ENCODE measurements around the gene BRMS1L. TPM values are rescaled to one million over a fixed set of nuclear protein-coding genes. Genes with fewer than 3 reads are reported as not detected.
A peak's percentile ranks its signal among the peaks of the same experiment; 100 is the strongest.

The BRMS1L gene
- total and polyA plus RNA-seq, 9 of the 15 experiments (the other 6 are each of a cell fraction or from before 2014, with no cell fraction given): 1.2 to 4.7 (median 3.3) TPM

- TF ChIP-seq PCBP1 (IDR thresholded peaks at IDR 0.05; ENCODE audit: low read depth, low read length, poor library complexity, severe bottlenecking) (no peak), TRIM24 (IDR thresholded peaks at IDR 0.05) (no peak), PTRF (tag; IDR thresholded peaks at IDR 0.05) (no peak), SIN3B (IDR thresholded peaks at IDR 0.05; ENCODE audit: low read depth) (no peak; the same call in 1 of the 2 replicates), GMEB1 (CRISPR knock-in tag; IDR thresholded peaks at IDR 0.05) (no peak), CBFB (CRISPR knock-in tag; IDR thresholded peaks at IDR 0.05) (no peak), NONO (IDR thresholded peaks at IDR 0.05; ENCODE audit: low read depth in 2 of 2, low read length in 1 of 2) (0 out of 4 replicates have a peak, but pooled peaks of 1 of the 2 experiments have one; percentile 25), POLR2AphosphoS2 (IDR thresholded peaks at IDR 0.05; ENCODE audit: low read length) (no peak), IFI16 (CRISPR knock-in tag; IDR thresholded peaks at IDR 0.05) (no peak), CAMTA2 (CRISPR knock-in tag; conservative IDR thresholded peaks at IDR 0.05) (no peak), CBFA2T3 (IDR thresholded peaks at IDR 0.05) (no peak), HNRNPH1 (optimal IDR thresholded peaks at IDR 0.05; ENCODE audit: low read depth, low read length) (no peak), ZNF431 (CRISPR knock-in tag; IDR thresholded peaks at IDR 0.05) (no peak), RBM14 (IDR thresholded peaks at IDR 0.05; ENCODE audit: borderline replicate concordance, insufficient read depth, low read depth, low read length) (no peak), CTBP1 (IDR thresholded peaks at IDR 0.05; ENCODE audit: borderline replicate concordance) (peak; percentile 81), MBD2 (IDR thresholded peaks at IDR 0.05; ENCODE audit: borderline replicate concordance, low read depth) (peak; percentile 68; the same call in 1 of the 2 replicates), PCBP2 (IDR thresholded peaks at IDR 0.05; ENCODE audit: low read depth, low read length, poor library complexity, severe bottlenecking) (no peak), RFX5 (IDR thresholded peaks at IDR 0.05; ENCODE audit: low read depth, low read length) (no peak), NELFE (IDR thresholded peaks at IDR 0.05; ENCODE audit: insufficient read depth, insufficient read length) (no peak), CCAR2 (IDR thresholded peaks at IDR 0.05; ENCODE audit: low read depth, low read length) (no peak), ZNF561 (CRISPR knock-in tag; conservative IDR thresholded peaks at IDR 0.05) (no peak)
- TF ChIP-seq, protein P1, sequence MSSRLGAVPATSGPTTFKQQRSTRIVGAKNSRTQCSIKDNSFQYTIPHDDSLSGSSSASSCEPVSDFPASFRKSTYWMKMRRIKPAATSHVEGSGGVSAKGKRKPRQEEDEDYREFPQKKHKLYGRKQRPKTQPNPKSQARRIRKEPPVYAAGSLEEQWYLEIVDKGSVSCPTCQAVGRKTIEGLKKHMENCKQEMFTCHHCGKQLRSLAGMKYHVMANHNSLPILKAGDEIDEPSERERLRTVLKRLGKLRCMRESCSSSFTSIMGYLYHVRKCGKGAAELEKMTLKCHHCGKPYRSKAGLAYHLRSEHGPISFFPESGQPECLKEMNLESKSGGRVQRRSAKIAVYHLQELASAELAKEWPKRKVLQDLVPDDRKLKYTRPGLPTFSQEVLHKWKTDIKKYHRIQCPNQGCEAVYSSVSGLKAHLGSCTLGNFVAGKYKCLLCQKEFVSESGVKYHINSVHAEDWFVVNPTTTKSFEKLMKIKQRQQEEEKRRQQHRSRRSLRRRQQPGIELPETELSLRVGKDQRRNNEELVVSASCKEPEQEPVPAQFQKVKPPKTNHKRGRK (tag; IDR thresholded peaks at IDR 0.05): no peak
- TF ChIP-seq, protein P2, sequence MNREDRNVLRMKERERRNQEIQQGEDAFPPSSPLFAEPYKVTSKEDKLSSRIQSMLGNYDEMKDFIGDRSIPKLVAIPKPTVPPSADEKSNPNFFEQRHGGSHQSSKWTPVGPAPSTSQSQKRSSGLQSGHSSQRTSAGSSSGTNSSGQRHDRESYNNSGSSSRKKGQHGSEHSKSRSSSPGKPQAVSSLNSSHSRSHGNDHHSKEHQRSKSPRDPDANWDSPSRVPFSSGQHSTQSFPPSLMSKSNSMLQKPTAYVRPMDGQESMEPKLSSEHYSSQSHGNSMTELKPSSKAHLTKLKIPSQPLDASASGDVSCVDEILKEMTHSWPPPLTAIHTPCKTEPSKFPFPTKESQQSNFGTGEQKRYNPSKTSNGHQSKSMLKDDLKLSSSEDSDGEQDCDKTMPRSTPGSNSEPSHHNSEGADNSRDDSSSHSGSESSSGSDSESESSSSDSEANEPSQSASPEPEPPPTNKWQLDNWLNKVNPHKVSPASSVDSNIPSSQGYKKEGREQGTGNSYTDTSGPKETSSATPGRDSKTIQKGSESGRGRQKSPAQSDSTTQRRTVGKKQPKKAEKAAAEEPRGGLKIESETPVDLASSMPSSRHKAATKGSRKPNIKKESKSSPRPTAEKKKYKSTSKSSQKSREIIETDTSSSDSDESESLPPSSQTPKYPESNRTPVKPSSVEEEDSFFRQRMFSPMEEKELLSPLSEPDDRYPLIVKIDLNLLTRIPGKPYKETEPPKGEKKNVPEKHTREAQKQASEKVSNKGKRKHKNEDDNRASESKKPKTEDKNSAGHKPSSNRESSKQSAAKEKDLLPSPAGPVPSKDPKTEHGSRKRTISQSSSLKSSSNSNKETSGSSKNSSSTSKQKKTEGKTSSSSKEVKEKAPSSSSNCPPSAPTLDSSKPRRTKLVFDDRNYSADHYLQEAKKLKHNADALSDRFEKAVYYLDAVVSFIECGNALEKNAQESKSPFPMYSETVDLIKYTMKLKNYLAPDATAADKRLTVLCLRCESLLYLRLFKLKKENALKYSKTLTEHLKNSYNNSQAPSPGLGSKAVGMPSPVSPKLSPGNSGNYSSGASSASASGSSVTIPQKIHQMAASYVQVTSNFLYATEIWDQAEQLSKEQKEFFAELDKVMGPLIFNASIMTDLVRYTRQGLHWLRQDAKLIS (CRISPR knock-in tag; IDR thresholded peaks at IDR 0.05): peak; percentile 46; the same call in 1 of the 2 replicates
Observed at GRCh38 chr14:35826218-35826951, at the start of gene BRMS1L (continued).

Data from K562 (cell line).